NOMO-1 treated with dmso at 0.1 percent for 144 hours (cell line): ENCODE results near the gene TRAF6.
"Not testable (repeated sequence)": the region's sequence is repeated elsewhere in the genome, so short reads cannot be mapped to it uniquely, and the experiment has no call there.

Experiments
- DNase-seq: peaks from one replicate; lab custom pipeline; 2025; ENCODE audit not compliant: unreplicated experiment; lab: John Stamatoyannopoulos, UW

Gene TRAF6

GRCh38 chr11:36509694-36510593 lies at the start of gene TRAF6:
Gene TRAF6, minus strand, starts transcription at chr11:36510272. Its CDS starts 8,757 bp downstream, at chr11:36501515.
- peak; percentile 76 for DNase-seq

- no peak for DNase-seq
Measured at GRCh38 chr11:36558571-36559413, 48.7 kb upstream of the TRAF6 start.

- DNase-seq: no peak
Measured at GRCh38 chr11:36557991-36558390, 47.9 kb upstream of the TRAF6 start.

- DNase-seq: not testable (repeated sequence)
Measured at GRCh38 chr11:36557390-36557789, 47.3 kb upstream of the TRAF6 start.

- no peak for DNase-seq
Measured at GRCh38 chr11:36550385-36551115, 40.5 kb upstream of the TRAF6 start.

GRCh38 chr11:36540998-36541397 lies 30.9 kb upstream of the TRAF6 start:
- no peak for DNase-seq

- no peak for DNase-seq
Measured at GRCh38 chr11:36534276-36534840, 24.3 kb upstream of the TRAF6 start.

- DNase-seq: no peak
Measured at GRCh38 chr11:36532941-36533601, 23.0 kb upstream of the TRAF6 start.

GRCh38 chr11:36530840-36531239 lies 20.8 kb upstream of the TRAF6 start:
- DNase-seq: no peak

- no peak for DNase-seq
Measured at GRCh38 chr11:36513965-36514364, 3.9 kb upstream of the TRAF6 start.

- DNase-seq: no peak
Measured at GRCh38 chr11:36512016-36512415, 1.9 kb upstream of the TRAF6 start.

- not testable (repeated sequence) for DNase-seq
Measured at GRCh38 chr11:36511062-36511461, 990 bp upstream of the TRAF6 start.

GRCh38 chr11:36510594-36510942 lies 496 bp upstream of the TRAF6 start:
- DNase-seq: no peak

GRCh38 chr11:36509201-36509639 lies 852 bp downstream of the TRAF6 start:
- DNase-seq: no peak

- no peak for DNase-seq
Measured at GRCh38 chr11:36508743-36509142, 1.3 kb downstream of the TRAF6 start.

- no peak for DNase-seq
Measured at GRCh38 chr11:36507824-36508489, 2.1 kb downstream of the TRAF6 start.

- DNase-seq: no peak
Measured at GRCh38 chr11:36501236-36501635, 8.8 kb downstream of the TRAF6 start.

- peak; percentile 76 for DNase-seq
Measured at GRCh38 chr11:36500315-36500721, 9.8 kb downstream of the TRAF6 start.

- no peak for DNase-seq
Measured at GRCh38 chr11:36499315-36499714, 10.8 kb downstream of the TRAF6 start.

- no peak for DNase-seq
Measured at GRCh38 chr11:36498721-36499120, 11.4 kb downstream of the TRAF6 start.
